ENCODE data around the gene MTCL1. TPM values are rescaled to one million over a fixed set of nuclear protein-coding genes. Genes with fewer than 3 reads are reported as not detected.

The MTCL1 gene
- total and polyA plus RNA-seq, 10 of the 15 experiments (the other 5 are each of a cell fraction or from before 2014, with no cell fraction given) = 0.03 to 0.36 (median 0.13) TPM; not detected in 4

DNA sequence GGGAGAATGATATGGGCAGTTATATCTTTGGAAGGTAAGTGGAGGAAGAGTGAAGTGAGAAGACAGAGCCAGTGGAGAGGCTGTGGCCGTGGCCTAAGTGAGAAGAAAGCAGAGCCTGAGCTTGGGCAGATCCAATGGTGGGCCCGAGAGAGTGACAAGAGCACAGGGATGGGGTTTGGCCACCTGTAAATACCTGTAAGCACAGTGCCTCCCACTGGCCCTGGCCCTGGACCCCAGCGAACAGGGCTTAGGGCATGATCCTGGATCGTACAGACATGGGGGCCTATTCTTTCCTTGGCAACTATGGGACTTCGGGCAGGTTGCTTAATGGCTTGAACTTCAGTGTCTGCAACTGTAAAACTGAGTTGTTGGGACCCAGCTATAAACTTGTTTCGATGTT is 44.1 kb downstream of the MTCL1 start:
- ChIA-PET POLR2A (no interaction called here), SMC1A (ENCODE audit: uncharacterized antibody, unreplicated experiment) (no interaction called here), CTCF (no interaction called here), RAD21 (ENCODE audit: unreplicated experiment) (no interaction called here)
- H3K4me3 ChIP-seq = no peak overlapping the region
- no peak overlapping the region for H3K4me2 ChIP-seq (ENCODE audit: control insufficient read depth, insufficient read depth)
- no peak overlapping the region for H3K27ac ChIP-seq (ENCODE audit: control insufficient read depth, insufficient read depth)
- no TSS peak for BruUV-seq (replicated peaks)
- no peak for ATAC-seq
- no peaks in the 10 kb centered on the region for H3K27me3 ChIP-seq (replicated peaks in 1 of 2; ENCODE audit: control insufficient read depth in 2 of 2, insufficient read depth in 2 of 2, low read length in 1 of 2)
- TF ChIP-seq YBX1 (IDR thresholded peaks at IDR 0.05) = no peak
- TF ChIP-seq ZNF384 (IDR thresholded peaks at IDR 0.05; ENCODE audit: borderline replicate concordance, low read depth, low read length) = no peak
- TF ChIP-seq NFYA (IDR thresholded peaks at IDR 0.05; ENCODE audit: borderline replicate concordance, low read depth, low read length) = no peak
- no peak for TF ChIP-seq RB1 (IDR thresholded peaks at IDR 0.05; ENCODE audit: borderline replicate concordance)
- TF ChIP-seq NFXL1 (IDR thresholded peaks at IDR 0.05; ENCODE audit: borderline replicate concordance) = no peak
- TF ChIP-seq STAT3 (IDR thresholded peaks at IDR 0.05; ENCODE audit: low read depth, low read length) = no peak
- TF ChIP-seq, protein P1, sequence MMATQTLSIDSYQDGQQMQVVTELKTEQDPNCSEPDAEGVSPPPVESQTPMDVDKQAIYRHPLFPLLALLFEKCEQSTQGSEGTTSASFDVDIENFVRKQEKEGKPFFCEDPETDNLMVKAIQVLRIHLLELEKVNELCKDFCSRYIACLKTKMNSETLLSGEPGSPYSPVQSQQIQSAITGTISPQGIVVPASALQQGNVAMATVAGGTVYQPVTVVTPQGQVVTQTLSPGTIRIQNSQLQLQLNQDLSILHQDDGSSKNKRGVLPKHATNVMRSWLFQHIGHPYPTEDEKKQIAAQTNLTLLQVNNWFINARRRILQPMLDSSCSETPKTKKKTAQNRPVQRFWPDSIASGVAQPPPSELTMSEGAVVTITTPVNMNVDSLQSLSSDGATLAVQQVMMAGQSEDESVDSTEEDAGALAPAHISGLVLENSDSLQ (IDR thresholded peaks at IDR 0.05) = no peak
- no peak for TF ChIP-seq SMAD5 (IDR thresholded peaks at IDR 0.05; ENCODE audit: low read depth)
- no peak for TF ChIP-seq STAT1 (conservative IDR thresholded peaks at IDR 0.05)
- no peak for TF ChIP-seq SMAD1 (IDR thresholded peaks at IDR 0.05; ENCODE audit: low read depth, partially characterized antibody)
- no peak for TF ChIP-seq NFYB (IDR thresholded peaks at IDR 0.05; ENCODE audit: insufficient read depth, low read depth, low read length)
- no peak for TF ChIP-seq RELA (IDR thresholded peaks at IDR 0.05; ENCODE audit: borderline replicate concordance, partially characterized antibody)
- TF ChIP-seq, protein P2, sequence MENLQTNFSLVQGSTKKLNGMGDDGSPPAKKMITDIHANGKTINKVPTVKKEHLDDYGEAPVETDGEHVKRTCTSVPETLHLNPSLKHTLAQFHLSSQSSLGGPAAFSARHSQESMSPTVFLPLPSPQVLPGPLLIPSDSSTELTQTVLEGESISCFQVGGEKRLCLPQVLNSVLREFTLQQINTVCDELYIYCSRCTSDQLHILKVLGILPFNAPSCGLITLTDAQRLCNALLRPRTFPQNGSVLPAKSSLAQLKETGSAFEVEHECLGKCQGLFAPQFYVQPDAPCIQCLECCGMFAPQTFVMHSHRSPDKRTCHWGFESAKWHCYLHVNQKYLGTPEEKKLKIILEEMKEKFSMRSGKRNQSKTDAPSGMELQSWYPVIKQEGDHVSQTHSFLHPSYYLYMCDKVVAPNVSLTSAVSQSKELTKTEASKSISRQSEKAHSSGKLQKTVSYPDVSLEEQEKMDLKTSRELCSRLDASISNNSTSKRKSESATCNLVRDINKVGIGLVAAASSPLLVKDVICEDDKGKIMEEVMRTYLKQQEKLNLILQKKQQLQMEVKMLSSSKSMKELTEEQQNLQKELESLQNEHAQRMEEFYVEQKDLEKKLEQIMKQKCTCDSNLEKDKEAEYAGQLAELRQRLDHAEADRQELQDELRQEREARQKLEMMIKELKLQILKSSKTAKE (IDR thresholded peaks at IDR 0.05; ENCODE audit: low read depth, poor library complexity, severe bottlenecking) = no peak
- no peak for TF ChIP-seq PAX8 (IDR thresholded peaks at IDR 0.05)
- TF ChIP-seq, protein P3, sequence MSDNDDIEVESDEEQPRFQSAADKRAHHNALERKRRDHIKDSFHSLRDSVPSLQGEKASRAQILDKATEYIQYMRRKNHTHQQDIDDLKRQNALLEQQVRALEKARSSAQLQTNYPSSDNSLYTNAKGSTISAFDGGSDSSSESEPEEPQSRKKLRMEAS (IDR thresholded peaks at IDR 0.05; ENCODE audit: low read depth, low read length) = no peak
- TF ChIP-seq, protein P4, sequence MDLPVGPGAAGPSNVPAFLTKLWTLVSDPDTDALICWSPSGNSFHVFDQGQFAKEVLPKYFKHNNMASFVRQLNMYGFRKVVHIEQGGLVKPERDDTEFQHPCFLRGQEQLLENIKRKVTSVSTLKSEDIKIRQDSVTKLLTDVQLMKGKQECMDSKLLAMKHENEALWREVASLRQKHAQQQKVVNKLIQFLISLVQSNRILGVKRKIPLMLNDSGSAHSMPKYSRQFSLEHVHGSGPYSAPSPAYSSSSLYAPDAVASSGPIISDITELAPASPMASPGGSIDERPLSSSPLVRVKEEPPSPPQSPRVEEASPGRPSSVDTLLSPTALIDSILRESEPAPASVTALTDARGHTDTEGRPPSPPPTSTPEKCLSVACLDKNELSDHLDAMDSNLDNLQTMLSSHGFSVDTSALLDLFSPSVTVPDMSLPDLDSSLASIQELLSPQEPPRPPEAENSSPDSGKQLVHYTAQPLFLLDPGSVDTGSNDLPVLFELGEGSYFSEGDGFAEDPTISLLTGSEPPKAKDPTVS (IDR thresholded peaks at IDR 0.05; ENCODE audit: low read depth, low read length) = no peak
- TF ChIP-seq, protein P5, sequence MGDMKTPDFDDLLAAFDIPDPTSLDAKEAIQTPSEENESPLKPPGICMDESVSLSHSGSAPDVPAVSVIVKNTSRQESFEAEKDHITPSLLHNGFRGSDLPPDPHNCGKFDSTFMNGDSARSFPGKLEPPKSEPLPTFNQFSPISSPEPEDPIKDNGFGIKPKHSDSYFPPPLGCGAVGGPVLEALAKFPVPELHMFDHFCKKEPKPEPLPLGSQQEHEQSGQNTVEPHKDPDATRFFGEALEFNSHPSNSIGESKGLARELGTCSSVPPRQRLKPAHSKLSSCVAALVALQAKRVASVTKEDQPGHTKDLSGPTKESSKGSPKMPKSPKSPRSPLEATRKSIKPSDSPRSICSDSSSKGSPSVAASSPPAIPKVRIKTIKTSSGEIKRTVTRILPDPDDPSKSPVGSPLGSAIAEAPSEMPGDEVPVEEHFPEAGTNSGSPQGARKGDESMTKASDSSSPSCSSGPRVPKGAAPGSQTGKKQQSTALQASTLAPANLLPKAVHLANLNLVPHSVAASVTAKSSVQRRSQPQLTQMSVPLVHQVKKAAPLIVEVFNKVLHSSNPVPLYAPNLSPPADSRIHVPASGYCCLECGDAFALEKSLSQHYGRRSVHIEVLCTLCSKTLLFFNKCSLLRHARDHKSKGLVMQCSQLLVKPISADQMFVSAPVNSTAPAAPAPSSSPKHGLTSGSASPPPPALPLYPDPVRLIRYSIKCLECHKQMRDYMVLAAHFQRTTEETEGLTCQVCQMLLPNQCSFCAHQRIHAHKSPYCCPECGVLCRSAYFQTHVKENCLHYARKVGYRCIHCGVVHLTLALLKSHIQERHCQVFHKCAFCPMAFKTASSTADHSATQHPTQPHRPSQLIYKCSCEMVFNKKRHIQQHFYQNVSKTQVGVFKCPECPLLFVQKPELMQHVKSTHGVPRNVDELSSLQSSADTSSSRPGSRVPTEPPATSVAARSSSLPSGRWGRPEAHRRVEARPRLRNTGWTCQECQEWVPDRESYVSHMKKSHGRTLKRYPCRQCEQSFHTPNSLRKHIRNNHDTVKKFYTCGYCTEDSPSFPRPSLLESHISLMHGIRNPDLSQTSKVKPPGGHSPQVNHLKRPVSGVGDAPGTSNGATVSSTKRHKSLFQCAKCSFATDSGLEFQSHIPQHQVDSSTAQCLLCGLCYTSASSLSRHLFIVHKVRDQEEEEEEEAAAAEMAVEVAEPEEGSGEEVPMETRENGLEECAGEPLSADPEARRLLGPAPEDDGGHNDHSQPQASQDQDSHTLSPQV (IDR thresholded peaks at IDR 0.05) = no peak
- H3K9ac ChIP-seq (ENCODE audit: control insufficient read depth, insufficient read depth, low read length) = no peak overlapping the region
- intact Hi-C loops (cut with micrococcal nuclease; ENCODE audit: unreplicated experiment) (no loop called here), in situ Hi-C loops (cut with MboI) (no loop called here)
- 52% methylated on average over 6 of the region's 6 CpGs for WGBS (ENCODE audit: insufficient coverage, insufficient replicate concordance, low lambda C conversion rate, missing lambda C conversion rate)
- no peaks in the 10 kb centered on the region for H3K36me3 ChIP-seq (ENCODE audit: control insufficient read depth in 2 of 2, insufficient read depth in 2 of 2, low read length in 1 of 2)
- no peaks in the 10 kb centered on the region for H4K20me1 ChIP-seq (ENCODE audit: control insufficient read depth, insufficient read depth)
- no peak for DNase-seq (ENCODE audit: low read depth, low spot score)
- H3K4me1 ChIP-seq (ENCODE audit: control insufficient read depth, insufficient read depth, low read length) = no peaks in the 10 kb centered on the region
- H3K9me3 ChIP-seq (replicated peaks; ENCODE audit: control insufficient read depth, insufficient read depth, low read length) = no peaks in the 10 kb centered on the region
- no peaks in the 10 kb centered on the region for H3K79me2 ChIP-seq (ENCODE audit: control insufficient read depth, insufficient read depth, low read length)
- no peak for FAIRE-seq
- no peak overlapping the region for H2AFZ ChIP-seq (ENCODE audit: control insufficient read depth, low read depth, low read length)

Data from GM12878 (cell line).